WTC11 (cell line): ENCODE results near the gene HTT-AS. TPM values are rescaled to one million over a fixed set of nuclear protein-coding genes. Genes with fewer than 3 reads are reported as not detected.

Source experiments
- ATAC-seq: fragments of 200-7000 bp; cut with Tn5 transposase; 2 replicates; pipeline ENCODE4 v1.10.0; 2021; ENCODE audit warnings: mild to moderate bottlenecking, moderate library complexity
- CTCF ChIA-PET: fragments of 300-600 bp; sonication (Branson Sonifier 250); formaldehyde crosslinking; loops from one replicate; lab custom pipeline; 2021; ENCODE audit warnings: antibody characterized with exemption; lab: Charles Lee
- POLR2A ChIA-PET: fragments of 350-600 bp; sonication (Branson Sonifier 250); formaldehyde crosslinking; loops from one replicate; lab custom pipeline; 2021; ENCODE audit warnings: antibody characterized with exemption; lab: Charles Lee
- DNase-seq: peaks from one replicate; pipeline ENCODE4 v3.0.0; 2021; ENCODE audit warnings: low spot score
- H3K27ac Mint-ChIP-seq: 2 replicates; pipeline ENCODE4 v1.8.0; 2021; ENCODE audit warnings: mixed read lengths
- H3K27me3 Mint-ChIP-seq: 2 replicates; pipeline ENCODE4 v1.8.0; 2021; ENCODE audit warnings: low read depth, mild to moderate bottlenecking, moderate library complexity, mixed read lengths
- H3K36me3 Mint-ChIP-seq: 2 replicates; pipeline ENCODE4 v1.8.0; 2021; ENCODE audit warnings: mixed read lengths
- H3K4me1 Mint-ChIP-seq: 2 replicates; pipeline ENCODE4 v1.8.0; 2022; ENCODE audit warnings: mixed read lengths
- H3K4me3 Mint-ChIP-seq: 2 replicates; pipeline ENCODE4 v1.8.0; 2021; ENCODE audit warnings: mild to moderate bottlenecking, moderate library complexity, mixed read lengths
- H3K9me3 Mint-ChIP-seq: 2 replicates; pipeline ENCODE4 v1.8.0; 2021; ENCODE audit warnings: mixed read lengths
- CTCF ChIP-seq: fragments of 200-600 bp; IDR thresholded peaks from 2 replicates; pipeline ENCODE4 v1.8.0; 2022; ENCODE audit warnings: antibody characterized with exemption
- E2F1 ChIP-seq: sonication (generic); formaldehyde crosslinking; IDR thresholded peaks from 2 replicates; pipeline ENCODE4 v1.8.0; 2022; ENCODE audit warnings: mild to moderate bottlenecking, missing genetic modification reagents
- ETV6 ChIP-seq: sonication (generic); formaldehyde crosslinking; IDR thresholded peaks from 2 replicates; pipeline ENCODE4 v1.8.1; 2022; ENCODE audit warnings: mild to moderate bottlenecking, missing genetic modification reagents
- FOXP1 ChIP-seq: sonication (generic); formaldehyde crosslinking; IDR thresholded peaks from 2 replicates; pipeline ENCODE4 v1.8.0; 2022; ENCODE audit warnings: missing genetic modification reagents, mild to moderate bottlenecking, moderate library complexity, borderline replicate concordance
- GRHL2 ChIP-seq: fragments of 250-450 bp; sonication (Bioruptor Pico); IDR thresholded peaks from 2 replicates; pipeline ENCODE4 v1.8.0; 2022; ENCODE audit warnings: mild to moderate bottlenecking, moderate library complexity; ENCODE audit not compliant: insufficient replicate concordance, severe bottlenecking
- GTF2I ChIP-seq: fragments of 250-450 bp; sonication (Bioruptor Pico); conservative IDR thresholded peaks from 2 replicates; pipeline ENCODE4 v1.4.0; 2021; ENCODE audit warnings: mild to moderate bottlenecking
- IRF1 ChIP-seq: sonication (generic); formaldehyde crosslinking; IDR thresholded peaks from 2 replicates; pipeline ENCODE4 v1.8.0; 2023; ENCODE audit warnings: missing genetic modification reagents
- MAX ChIP-seq: sonication (generic); formaldehyde crosslinking; IDR thresholded peaks from 2 replicates; pipeline ENCODE4 v1.8.0; 2022; ENCODE audit warnings: mild to moderate bottlenecking, missing genetic modification reagents
- NFE2L1 ChIP-seq: sonication (generic); formaldehyde crosslinking; IDR thresholded peaks from 2 replicates; pipeline ENCODE4 v1.8.1; 2023; ENCODE audit warnings: missing genetic modification reagents
- NR1H2 ChIP-seq: sonication (generic); formaldehyde crosslinking; IDR thresholded peaks from 2 replicates; pipeline ENCODE4 v1.9.0; 2021; ENCODE audit warnings: mild to moderate bottlenecking, moderate library complexity, missing genetic modification reagents
- SP1 ChIP-seq: sonication (generic); formaldehyde crosslinking; conservative IDR thresholded peaks from 2 replicates; pipeline ENCODE4 v1.8.1; 2022; ENCODE audit warnings: missing genetic modification reagents
- USF1 ChIP-seq: sonication (generic); formaldehyde crosslinking; IDR thresholded peaks from 2 replicates; pipeline ENCODE4 v1.8.0; 2022; ENCODE audit warnings: mild to moderate bottlenecking, missing genetic modification reagents
- ZNF232 ChIP-seq: sonication (generic); formaldehyde crosslinking; IDR thresholded peaks from 2 replicates; pipeline ENCODE4 v1.8.0; 2022; ENCODE audit warnings: mild to moderate bottlenecking, missing genetic modification reagents
- ZNF317 ChIP-seq: sonication (generic); formaldehyde crosslinking; IDR thresholded peaks from 2 replicates; pipeline ENCODE4 v1.8.1; 2023; ENCODE audit warnings: low read depth, mild to moderate bottlenecking, moderate library complexity, missing genetic modification reagents, borderline replicate concordance
- total RNA-seq: library from RNA; stranded (reverse); gene quantifications from 3 replicates; pipeline ENCODE4 v1.2.3, GENCODE V29; 2021
- TF ChIP-seq, protein P1 (sequence below): fragments of 250-450 bp; sonication (Bioruptor Pico); conservative IDR thresholded peaks from 2 replicates; pipeline ENCODE4 v1.9.0; 2021; ENCODE audit warnings: mild to moderate bottlenecking
- TF ChIP-seq, protein P2 (sequence below): sonication (generic); formaldehyde crosslinking; conservative IDR thresholded peaks from 2 replicates; pipeline ENCODE4 v1.8.1; 2022; ENCODE audit warnings: mild to moderate bottlenecking, missing genetic modification reagents
- TF ChIP-seq, protein P3 (sequence below): sonication (generic); formaldehyde crosslinking; IDR thresholded peaks from 2 replicates; pipeline ENCODE4 v1.8.0; 2023; ENCODE audit warnings: mild to moderate bottlenecking, missing genetic modification reagents
- TF ChIP-seq, protein P4 (sequence below): fragments of 250-450 bp; sonication (Bioruptor Pico); IDR thresholded peaks from 2 replicates; pipeline ENCODE4 v1.9.0; 2021; ENCODE audit warnings: mild to moderate bottlenecking, borderline replicate concordance

HTT-AS gene
- total RNA-seq, 1 experiment from 2014 or later, result not detected

GRCh38 chr4:3070709-3071500 lies 3.4 kb downstream of the HTT-AS start:
- peaks cover 5% of the 10 kb centered on the region; the same call in 1 of the 2 replicates for H3K9me3 Mint-ChIP-seq
- H3K4me1 Mint-ChIP-seq, result peaks cover 8% of the 10 kb centered on the region
- H3K27ac Mint-ChIP-seq, result no peak overlapping the region
- H3K36me3 Mint-ChIP-seq, result no peaks in the 10 kb centered on the region
- ChIA-PET CTCF (interaction anchor here (1.1 kb wide), 1 partner anchor 92 kb away, joined by 3 read pairs; no protein-coding TSS in a partner anchor), POLR2A (no interaction called here)
- no peak for DNase-seq
- no peak for TF ChIP-seq GRHL2 (CRISPR knock-in tag)
- TF ChIP-seq CTCF, result no peak
- TF ChIP-seq, protein P1, sequence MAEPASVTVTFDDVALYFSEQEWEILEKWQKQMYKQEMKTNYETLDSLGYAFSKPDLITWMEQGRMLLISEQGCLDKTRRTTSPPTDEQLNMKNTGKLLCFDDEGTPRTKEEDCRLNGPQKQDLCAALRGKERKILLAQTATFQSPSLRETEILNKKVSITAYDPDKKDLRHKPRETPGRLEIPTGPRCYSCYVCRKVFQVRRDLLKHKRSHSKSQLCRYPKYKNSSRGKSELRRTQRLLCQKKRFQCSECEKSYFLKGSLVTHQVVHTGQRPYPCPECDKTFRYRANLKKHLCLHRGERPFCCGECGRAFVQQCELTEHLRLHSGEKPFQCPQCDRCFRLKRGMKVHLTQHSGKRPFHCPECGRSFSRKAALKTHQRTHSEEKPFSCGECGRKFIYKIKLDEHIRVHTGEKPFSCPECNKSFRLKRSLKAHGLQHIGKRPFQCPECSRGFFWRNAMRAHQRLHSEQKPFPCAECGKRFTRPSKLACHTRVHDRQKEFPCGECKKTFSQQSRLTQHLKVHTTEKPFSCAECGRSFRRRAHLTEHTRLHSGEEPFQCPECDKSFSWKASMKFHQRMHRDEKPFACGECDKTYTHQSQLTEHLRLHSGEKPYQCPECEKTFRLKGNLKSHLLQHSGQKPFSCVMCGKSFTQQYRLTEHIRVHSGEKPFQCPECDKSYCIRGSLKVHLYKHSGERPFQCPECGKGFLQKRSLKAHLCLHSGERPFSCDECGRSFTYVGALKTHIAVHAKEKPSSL (CRISPR knock-in tag), result no peak
- TF ChIP-seq GTF2I (CRISPR knock-in tag), result no peak
- TF ChIP-seq, protein P2, sequence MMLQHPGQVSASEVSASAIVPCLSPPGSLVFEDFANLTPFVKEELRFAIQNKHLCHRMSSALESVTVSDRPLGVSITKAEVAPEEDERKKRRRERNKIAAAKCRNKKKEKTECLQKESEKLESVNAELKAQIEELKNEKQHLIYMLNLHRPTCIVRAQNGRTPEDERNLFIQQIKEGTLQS, result no peak
- no peak for TF ChIP-seq IRF1 (CRISPR knock-in tag)
- no peak for TF ChIP-seq ZNF232 (CRISPR knock-in tag)
- TF ChIP-seq ETV6 (CRISPR knock-in tag), result no peak
- no peak for TF ChIP-seq NR1H2 (CRISPR knock-in tag)
- no peak for TF ChIP-seq SP1 (CRISPR knock-in tag)
- TF ChIP-seq MAX (CRISPR knock-in tag), result no peak
- no peak for TF ChIP-seq E2F1 (CRISPR knock-in tag)
- TF ChIP-seq ZNF317 (CRISPR knock-in tag), result no peak
- TF ChIP-seq FOXP1 (CRISPR knock-in tag), result no peak
- peaks cover 4% of the 10 kb centered on the region; the same call in 1 of the 2 replicates for H3K27me3 Mint-ChIP-seq
- no peak for ATAC-seq
- H3K4me3 Mint-ChIP-seq, result no peak overlapping the region

GRCh38 chr4:3069661-3070199 lies 4.6 kb downstream of the HTT-AS start:
- Mint-ChIP-seq H3K4me3 (no peak overlapping the region), H3K27me3 (peaks cover 4% of the 10 kb centered on the region; the same call in 1 of the 2 replicates), H3K36me3 (no peaks in the 10 kb centered on the region), H3K4me1 (peaks cover 4% of the 10 kb centered on the region; the same call in 1 of the 2 replicates), H3K9me3 (peaks cover 9% of the 10 kb centered on the region; the same call in 1 of the 2 replicates), H3K27ac (peak overlapping the region; percentile 25; the same call in 1 of the 2 replicates)
- ChIA-PET CTCF (no interaction called here), POLR2A (no interaction called here)
- DNase-seq (no peak), ATAC-seq (no peak)
- TF ChIP-seq, protein P3, sequence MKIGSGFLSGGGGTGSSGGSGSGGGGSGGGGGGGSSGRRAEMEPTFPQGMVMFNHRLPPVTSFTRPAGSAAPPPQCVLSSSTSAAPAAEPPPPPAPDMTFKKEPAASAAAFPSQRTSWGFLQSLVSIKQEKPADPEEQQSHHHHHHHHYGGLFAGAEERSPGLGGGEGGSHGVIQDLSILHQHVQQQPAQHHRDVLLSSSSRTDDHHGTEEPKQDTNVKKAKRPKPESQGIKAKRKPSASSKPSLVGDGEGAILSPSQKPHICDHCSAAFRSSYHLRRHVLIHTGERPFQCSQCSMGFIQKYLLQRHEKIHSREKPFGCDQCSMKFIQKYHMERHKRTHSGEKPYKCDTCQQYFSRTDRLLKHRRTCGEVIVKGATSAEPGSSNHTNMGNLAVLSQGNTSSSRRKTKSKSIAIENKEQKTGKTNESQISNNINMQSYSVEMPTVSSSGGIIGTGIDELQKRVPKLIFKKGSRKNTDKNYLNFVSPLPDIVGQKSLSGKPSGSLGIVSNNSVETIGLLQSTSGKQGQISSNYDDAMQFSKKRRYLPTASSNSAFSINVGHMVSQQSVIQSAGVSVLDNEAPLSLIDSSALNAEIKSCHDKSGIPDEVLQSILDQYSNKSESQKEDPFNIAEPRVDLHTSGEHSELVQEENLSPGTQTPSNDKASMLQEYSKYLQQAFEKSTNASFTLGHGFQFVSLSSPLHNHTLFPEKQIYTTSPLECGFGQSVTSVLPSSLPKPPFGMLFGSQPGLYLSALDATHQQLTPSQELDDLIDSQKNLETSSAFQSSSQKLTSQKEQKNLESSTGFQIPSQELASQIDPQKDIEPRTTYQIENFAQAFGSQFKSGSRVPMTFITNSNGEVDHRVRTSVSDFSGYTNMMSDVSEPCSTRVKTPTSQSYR, result no peak
- TF ChIP-seq ZNF317 (CRISPR knock-in tag) (no peak), NFE2L1 (CRISPR knock-in tag) (no peak), USF1 (CRISPR knock-in tag) (no peak)
- TF ChIP-seq, protein P4, sequence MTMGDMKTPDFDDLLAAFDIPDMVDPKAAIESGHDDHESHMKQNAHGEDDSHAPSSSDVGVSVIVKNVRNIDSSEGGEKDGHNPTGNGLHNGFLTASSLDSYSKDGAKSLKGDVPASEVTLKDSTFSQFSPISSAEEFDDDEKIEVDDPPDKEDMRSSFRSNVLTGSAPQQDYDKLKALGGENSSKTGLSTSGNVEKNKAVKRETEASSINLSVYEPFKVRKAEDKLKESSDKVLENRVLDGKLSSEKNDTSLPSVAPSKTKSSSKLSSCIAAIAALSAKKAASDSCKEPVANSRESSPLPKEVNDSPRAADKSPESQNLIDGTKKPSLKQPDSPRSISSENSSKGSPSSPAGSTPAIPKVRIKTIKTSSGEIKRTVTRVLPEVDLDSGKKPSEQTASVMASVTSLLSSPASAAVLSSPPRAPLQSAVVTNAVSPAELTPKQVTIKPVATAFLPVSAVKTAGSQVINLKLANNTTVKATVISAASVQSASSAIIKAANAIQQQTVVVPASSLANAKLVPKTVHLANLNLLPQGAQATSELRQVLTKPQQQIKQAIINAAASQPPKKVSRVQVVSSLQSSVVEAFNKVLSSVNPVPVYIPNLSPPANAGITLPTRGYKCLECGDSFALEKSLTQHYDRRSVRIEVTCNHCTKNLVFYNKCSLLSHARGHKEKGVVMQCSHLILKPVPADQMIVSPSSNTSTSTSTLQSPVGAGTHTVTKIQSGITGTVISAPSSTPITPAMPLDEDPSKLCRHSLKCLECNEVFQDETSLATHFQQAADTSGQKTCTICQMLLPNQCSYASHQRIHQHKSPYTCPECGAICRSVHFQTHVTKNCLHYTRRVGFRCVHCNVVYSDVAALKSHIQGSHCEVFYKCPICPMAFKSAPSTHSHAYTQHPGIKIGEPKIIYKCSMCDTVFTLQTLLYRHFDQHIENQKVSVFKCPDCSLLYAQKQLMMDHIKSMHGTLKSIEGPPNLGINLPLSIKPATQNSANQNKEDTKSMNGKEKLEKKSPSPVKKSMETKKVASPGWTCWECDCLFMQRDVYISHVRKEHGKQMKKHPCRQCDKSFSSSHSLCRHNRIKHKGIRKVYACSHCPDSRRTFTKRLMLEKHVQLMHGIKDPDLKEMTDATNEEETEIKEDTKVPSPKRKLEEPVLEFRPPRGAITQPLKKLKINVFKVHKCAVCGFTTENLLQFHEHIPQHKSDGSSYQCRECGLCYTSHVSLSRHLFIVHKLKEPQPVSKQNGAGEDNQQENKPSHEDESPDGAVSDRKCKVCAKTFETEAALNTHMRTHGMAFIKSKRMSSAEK (CRISPR knock-in tag), result no peak
